ENCODE data around the gene MYO1D.
"Not testable (repeated sequence)": the region's sequence is repeated elsewhere in the genome, so short reads cannot be mapped to it uniquely, and the experiment has no call there.

Gene MYO1D

GRCh38 chr17:32563583-32563982, 313.3 kb downstream of the MYO1D start:
- DNase-seq = no peak

GRCh38 chr17:32558997-32559650, 317.8 kb downstream of the MYO1D start:
- no peak for DNase-seq

DNA sequence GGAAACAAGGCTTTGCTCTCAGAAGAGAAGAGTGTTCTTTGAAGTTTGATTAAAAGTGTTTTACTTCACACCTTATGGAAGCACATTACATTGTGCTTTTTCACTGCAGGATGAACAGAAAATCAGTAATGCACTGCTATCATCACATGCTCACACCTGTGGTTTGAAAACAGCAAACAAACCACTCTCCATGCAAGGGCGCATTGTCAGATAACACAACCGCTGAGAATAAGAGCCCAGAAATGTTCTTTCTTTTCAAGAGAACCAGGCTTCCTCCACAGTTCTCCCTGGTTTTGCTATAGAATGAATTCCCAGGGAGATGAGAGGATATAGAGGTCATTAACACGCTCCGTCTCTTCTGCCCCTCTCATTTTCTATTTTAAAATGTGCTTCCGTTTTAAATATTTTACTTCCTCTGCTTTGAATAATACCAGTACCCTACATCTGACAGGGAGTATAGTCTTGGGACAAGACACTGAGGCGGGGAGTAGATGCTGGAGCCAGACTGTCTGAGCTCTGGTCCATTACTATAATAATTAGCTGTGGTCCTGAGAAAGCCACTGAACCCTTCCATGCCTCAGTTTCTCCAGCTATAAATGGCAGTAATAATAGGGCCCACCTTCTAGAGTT, 318.5 kb downstream of the MYO1D start:
- DNase-seq = no peak

GRCh38 chr17:32555611-32556310, 321.2 kb downstream of the MYO1D start:
- DNase-seq = no peak

DNA sequence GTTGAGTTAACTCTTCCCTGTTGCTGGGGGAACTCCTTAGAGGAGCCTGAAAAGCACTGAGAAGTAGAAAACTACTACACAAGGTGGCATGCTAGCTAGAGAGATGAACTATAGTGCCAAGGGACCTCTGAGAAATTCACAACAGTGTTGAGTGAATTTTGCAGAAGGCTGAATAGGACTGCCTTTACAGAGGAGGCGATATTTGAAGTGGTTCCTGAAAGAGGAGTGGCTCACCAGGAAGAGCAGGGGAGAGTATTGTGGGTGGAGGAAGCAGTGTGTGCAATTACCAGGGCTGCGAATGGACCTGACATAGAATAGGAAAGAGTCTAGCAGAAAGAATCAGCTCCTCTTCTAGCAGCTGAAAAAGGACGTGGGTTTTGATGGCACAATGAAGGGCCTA, 323.8 kb downstream of the MYO1D start:
- no peak for DNase-seq

- no peak for DNase-seq
Observed at GRCh38 chr17:32552280-32552679, 324.6 kb downstream of the MYO1D start.

DNA sequence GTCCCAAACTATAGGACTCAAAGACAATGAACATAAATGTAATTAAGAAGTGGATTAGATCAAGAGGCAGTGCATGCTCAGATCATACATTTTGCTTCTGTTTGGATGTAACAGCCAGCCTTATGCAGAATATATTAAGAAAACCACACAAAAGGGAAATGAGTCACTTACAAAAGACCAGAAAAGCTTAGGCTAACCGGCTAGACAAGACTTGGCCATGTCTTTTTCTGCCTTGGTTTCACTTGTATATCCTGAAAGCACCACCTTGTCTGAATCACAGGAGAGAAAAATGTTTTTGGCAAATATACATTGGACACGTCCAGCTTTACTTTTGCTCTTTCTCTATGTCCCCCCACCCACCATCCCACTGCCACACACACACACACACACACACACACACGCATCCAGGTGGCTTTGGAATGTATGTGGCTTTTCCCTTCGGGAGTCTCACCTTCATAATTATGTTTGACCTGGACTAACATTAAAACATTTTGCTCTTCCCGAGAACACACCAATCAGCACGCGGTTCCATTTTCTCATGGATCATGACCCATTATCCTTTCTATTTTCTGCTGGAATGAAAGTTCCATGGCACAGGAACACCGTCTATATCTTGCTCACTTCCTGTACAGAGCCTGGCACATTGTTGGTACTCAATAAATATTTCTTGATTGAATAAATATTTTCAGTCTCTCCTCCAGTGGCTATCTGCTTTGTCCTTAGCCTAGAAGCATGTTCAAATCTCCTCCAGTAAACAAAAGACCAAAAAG, 325.6 kb downstream of the MYO1D start:
- no peak for DNase-seq

DNA sequence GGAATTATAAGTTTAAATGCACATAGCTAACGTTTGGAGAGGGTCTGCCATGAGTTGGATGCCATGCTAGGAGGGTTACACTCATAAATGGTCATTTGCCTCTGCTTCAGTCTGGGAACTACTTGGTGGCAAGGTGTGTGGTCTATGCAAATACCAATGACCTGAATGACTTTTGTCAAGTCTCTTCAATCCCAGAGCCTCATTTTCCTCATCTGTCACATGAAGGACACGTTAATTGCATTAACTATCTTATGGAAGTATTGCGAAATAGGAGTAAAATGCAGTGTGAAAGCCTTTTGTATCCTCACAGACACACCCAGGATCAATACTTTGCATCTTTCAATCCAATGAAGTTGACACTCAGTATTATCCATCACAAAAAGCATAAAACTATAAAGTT, 327.4 kb downstream of the MYO1D start:
- DNase-seq = no peak

GRCh38 chr17:32546031-32546444, 330.9 kb downstream of the MYO1D start:
- peak; percentile 74 for DNase-seq

GRCh38 chr17:32542186-32542585, 334.7 kb downstream of the MYO1D start:
- no peak for DNase-seq

GRCh38 chr17:32541640-32542039, 335.3 kb downstream of the MYO1D start:
- DNase-seq = no peak

- DNase-seq = no peak
Observed at GRCh38 chr17:32536736-32537643, 339.9 kb downstream of the MYO1D start.

DNA sequence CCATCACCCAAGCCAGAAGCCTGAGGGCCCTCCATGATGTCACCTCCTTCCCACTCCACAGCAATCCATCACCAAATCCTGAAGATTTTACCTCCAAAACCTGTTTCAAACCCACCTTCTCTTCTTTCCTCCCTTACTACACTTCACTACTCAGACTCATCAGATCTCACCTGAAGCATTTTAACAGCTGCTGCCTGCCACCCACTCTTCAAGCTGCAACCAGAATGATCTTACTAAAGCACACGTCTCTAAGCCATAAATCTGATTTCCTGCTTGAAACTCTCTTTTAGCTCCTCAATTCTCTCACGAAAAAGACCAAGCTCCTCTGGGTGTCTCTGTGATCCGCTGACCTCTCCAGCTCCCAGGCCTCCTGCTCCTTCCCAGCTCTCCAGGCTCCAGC, 343.6 kb downstream of the MYO1D start:
- DNase-seq = no peak

DNA sequence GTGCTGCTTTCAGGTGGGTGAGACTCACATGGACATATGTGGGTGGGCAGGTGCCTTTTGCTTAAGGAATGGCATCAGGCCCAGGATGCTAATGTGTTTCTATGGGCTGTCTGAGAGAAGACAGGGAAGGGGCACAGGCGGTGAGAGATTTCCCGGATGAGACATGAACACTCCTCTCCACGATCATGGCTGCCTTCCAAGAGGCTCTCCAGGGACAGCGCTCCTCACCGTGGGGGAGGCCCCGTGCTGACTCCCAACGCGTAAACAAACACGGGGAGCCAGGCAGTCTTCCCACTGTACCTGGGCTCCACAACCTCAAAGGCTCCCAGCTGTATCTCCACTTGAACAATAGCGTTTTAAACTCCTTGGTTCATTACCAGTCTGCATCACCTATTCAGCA, 347.3 kb downstream of the MYO1D start:
- DNase-seq = peak; percentile 95

GRCh38 chr17:32528825-32529224, 348.1 kb downstream of the MYO1D start:
- no peak for DNase-seq

GRCh38 chr17:32527146-32527545, 349.8 kb downstream of the MYO1D start:
- no peak for DNase-seq

GRCh38 chr17:32525122-32525521, 351.8 kb downstream of the MYO1D start:
- no peak for DNase-seq

GRCh38 chr17:32524553-32524880, 352.4 kb downstream of the MYO1D start:
- not testable (repeated sequence) for DNase-seq

DNA sequence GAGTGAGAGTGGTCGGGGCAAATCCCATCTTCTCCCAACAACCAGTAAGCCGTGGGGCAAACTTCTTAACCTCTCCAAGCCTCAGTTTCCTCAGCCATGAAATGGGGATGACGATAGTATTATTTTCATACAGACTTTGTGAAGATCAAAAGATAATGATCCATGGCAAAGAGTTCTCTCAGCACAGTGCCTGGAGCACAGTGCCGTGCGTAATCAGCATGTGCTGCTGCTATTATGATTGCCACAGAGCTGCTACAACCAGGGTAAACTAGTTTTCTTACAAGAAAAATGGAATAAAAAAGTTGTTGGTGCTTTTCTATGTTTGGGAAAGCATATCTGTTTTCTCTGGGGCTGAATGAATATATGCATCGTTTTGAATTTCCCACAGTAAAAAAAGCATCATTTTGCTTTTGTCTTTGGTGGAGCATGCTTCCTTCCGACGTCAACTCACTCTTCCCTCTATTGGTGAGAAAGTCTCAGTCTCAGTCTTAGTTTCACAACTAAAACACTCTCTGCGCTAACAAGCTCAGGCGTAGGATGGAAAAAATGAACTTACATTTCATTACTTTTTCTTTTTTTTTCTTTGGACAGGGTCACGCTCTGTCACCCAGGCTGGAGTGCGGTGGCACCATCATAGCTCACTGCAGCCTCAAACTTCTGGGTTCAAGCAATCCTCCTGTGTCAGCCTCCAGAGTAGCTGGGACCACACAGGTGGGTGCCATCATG, 352.9 kb downstream of the MYO1D start:
- DNase-seq = no peak

GRCh38 chr17:32523017-32523680, 353.8 kb downstream of the MYO1D start:
- no peak for DNase-seq

- no peak for DNase-seq
Observed at GRCh38 chr17:32520737-32521404, 356.1 kb downstream of the MYO1D start.

All from COR-L47 (cell line).